Panc1 (cell line): ENCODE measurements around the gene GANAB. TPM values are rescaled to one million over a fixed set of nuclear protein-coding genes. Genes with fewer than 3 reads are reported as not detected.
A peak's percentile ranks its signal among the peaks of the same experiment; 100 is the strongest.

Experiments
- ATAC-seq: fragments of 200-7000 bp; cut with Tn5 transposase; 2 replicates; pipeline ENCODE4 v1.9.1; 2020; ENCODE audit warnings: mild to moderate bottlenecking, moderate library complexity
- BruUV-seq: library from RNA; stranded (reverse); fragments of 400-500 nt; replicated peaks from 2 replicates; lab custom pipeline; 2021; lab: Mats Ljungman, UMichigan
- CTCF ChIA-PET: fragments of 300-600 bp; sonication (Branson Sonifier 250); formaldehyde crosslinking; loops from one replicate; lab custom pipeline; 2022; ENCODE audit warnings: antibody characterized with exemption; lab: Charles Lee
- POLR2A ChIA-PET: fragments of 300-600 bp; sonication (Branson Sonifier 250); formaldehyde crosslinking; loops from one replicate; lab custom pipeline; 2022; ENCODE audit warnings: antibody characterized with exemption; lab: Charles Lee
- DNase-seq: peaks from one replicate; pipeline ENCODE4 v3.0.0-alpha.2; 2010; ENCODE audit warnings: low read depth, low spot score
- H3K27ac ChIP-seq: 2 replicates; pipeline ENCODE4 v1.5.1; 2011; ENCODE audit warnings: mild to moderate bottlenecking, low read length, inconsistent platforms
- H3K27me3 ChIP-seq: fragments of 200-500 bp; sonication (Bioruptor generic); 2 replicates; pipeline ENCODE4 v1.6.0; 2014; ENCODE audit warnings: low read length, inconsistent platforms; ENCODE audit not compliant: control insufficient read depth, insufficient read depth
- H3K36me3 ChIP-seq: fragments of 200-500 bp; sonication (Bioruptor generic); 2 replicates; pipeline ENCODE4 v1.5.1; 2014; ENCODE audit warnings: inconsistent platforms, mild to moderate bottlenecking, low read length, moderate library complexity; ENCODE audit not compliant: control insufficient read depth, insufficient read depth
- H3K4me1 ChIP-seq: 2 replicates; pipeline ENCODE4 v1.5.1; 2011; ENCODE audit warnings: inconsistent platforms, mild to moderate bottlenecking, low read length, moderate library complexity; ENCODE audit not compliant: control insufficient read depth, insufficient read depth
- H3K4me3 ChIP-seq, 2 experiments: 2 replicates each; pipeline ENCODE4 v1.5.1; 2011 to 2012; ENCODE audit warnings: low read depth in 2 of 2, low read length in 2 of 2, mild to moderate bottlenecking in 2 of 2, inconsistent platforms in 1 of 2, moderate library complexity in 1 of 2
- H3K9me3 ChIP-seq: fragments of 200-500 bp; sonication (Bioruptor generic); 2 replicates; pipeline ENCODE4 v1.5.1; 2014; ENCODE audit warnings: low read depth, mild to moderate bottlenecking, inconsistent platforms, low read length, moderate library complexity; ENCODE audit not compliant: control insufficient read depth, insufficient read depth
- CTCF ChIP-seq: fragments of 450-650 bp; IDR thresholded peaks from 2 replicates; pipeline ENCODE4 v1.5.1; 2017; ENCODE audit warnings: mild to moderate bottlenecking
- POLR2AphosphoS5 ChIP-seq: IDR thresholded peaks from 2 replicates; pipeline ENCODE4 v1.6.1; 2012; ENCODE audit warnings: mild to moderate bottlenecking, low read depth, low read length, moderate library complexity
- REST ChIP-seq, 2 experiments: IDR thresholded peaks; 2 replicates each; pipeline ENCODE4 v1.6.1; 2011 to 2012; ENCODE audit warnings: low read depth in 2 of 2, control low read depth in 1 of 2, low read length in 1 of 2, mild to moderate bottlenecking in 1 of 2, moderate library complexity in 1 of 2; ENCODE audit not compliant: insufficient read depth in 1 of 2
- SIN3A ChIP-seq: IDR thresholded peaks from 2 replicates; pipeline ENCODE4 v1.6.1; 2012; ENCODE audit warnings: low read depth, mild to moderate bottlenecking, low read length, moderate library complexity, borderline replicate concordance; ENCODE audit not compliant: insufficient read depth
- TCF7L2 ChIP-seq: IDR thresholded peaks from 2 replicates; pipeline ENCODE4 v1.6.1; 2011; ENCODE audit warnings: mild to moderate bottlenecking, low read depth, low read length, inconsistent platforms
- in situ Hi-C: cut with HindIII; loops from 2 replicates; pipeline ENCODE4 v1.10.0; 2016; ENCODE audit warnings: low sequenced_read_pairs, low pct_unique_long_range_greater_than_20kb
- intact Hi-C: fragments of 100-400 bp; cut with micrococcal nuclease; formaldehyde crosslinking; loops from one replicate; pipeline ENCODE4 v1.10.0; 2022; ENCODE audit not compliant: unreplicated experiment
- total RNA-seq: library from RNA; stranded (reverse); gene quantifications from one replicate; pipeline ENCODE4 v1.2.1, GENCODE V29; 2021; ENCODE audit not compliant: unreplicated experiment

GANAB gene
- total RNA-seq, 1 experiment from 2014 or later, result 415 TPM

- in situ Hi-C loops, result no loop called here
- POLR2A ChIA-PET, result interaction anchor here (0.5 to 1.3 kb wide), 2 partner anchors 54 to 150 kb away, joined by 3 read pairs; partner anchors contain the start of genes C11orf98, CSKMT and POLR2G
- H3K4me3 ChIP-seq, result peak overlapping the region; percentile 80 to 87
- H3K36me3 ChIP-seq, result no peaks in the 10 kb centered on the region; the same call in none of the 2 replicates
- ATAC-seq (no peak), DNase-seq (no peak)
- no peak for TF ChIP-seq SIN3A
- no peak for TF ChIP-seq TCF7L2
- TF ChIP-seq CTCF, result no peak
- TF ChIP-seq POLR2AphosphoS5, result no peak
- no peak for TF ChIP-seq REST (IDR thresholded peaks at IDR 0.05; ENCODE audit: insufficient read depth in 1 of 2, low read depth in 2 of 2, low read length in 1 of 2)
- H3K27ac ChIP-seq, result peak overlapping the region; percentile 90
- no peaks in the 10 kb centered on the region for H3K9me3 ChIP-seq
- no TSS peak for BruUV-seq
- intact Hi-C loops, result no loop called here
- CTCF ChIA-PET, result interaction anchor here (1.1 to 1.5 kb wide), 3 partner anchors 9 to 54 kb away, joined by 3 to 8 read pairs (median 5); partner anchors contain the start of genes C11orf98, CSKMT and MTA2
- peaks cover 21% of the 10 kb centered on the region for H3K4me1 ChIP-seq
- H3K27me3 ChIP-seq, result no peaks in the 10 kb centered on the region
Measured at GRCh38 chr11:62610814-62611704, 35.4 kb downstream of the GANAB start.

- BruUV-seq, result TSS peak; percentile 45
- ChIA-PET CTCF (interaction anchor here (1.5 kb wide), 1 partner anchor 54 kb away, joined by 3 read pairs; the partner anchor contains the start of genes C11orf98 and CSKMT), POLR2A (interaction anchor here (1.3 kb wide), 1 partner anchor 55 kb away, joined by 3 read pairs; the partner anchor contains the start of genes C11orf98 and CSKMT)
- H3K4me3 ChIP-seq, result no peak overlapping the region
- DNase-seq (no peak), ATAC-seq (no peak)
- no peaks in the 10 kb centered on the region for H3K27me3 ChIP-seq
- H3K4me1 ChIP-seq, result peaks cover 21% of the 10 kb centered on the region
- H3K9me3 ChIP-seq, result no peaks in the 10 kb centered on the region
- H3K36me3 ChIP-seq, result no peaks in the 10 kb centered on the region; the same call in none of the 2 replicates
- H3K27ac ChIP-seq, result 0 out of 2 replicates have a peak overlapping the region, but pooled peaks have one; percentile 23
- intact Hi-C loops (no loop called here), in situ Hi-C loops (no loop called here)
- TF ChIP-seq REST (IDR thresholded peaks at IDR 0.05; ENCODE audit: insufficient read depth in 1 of 2, low read depth in 2 of 2, low read length in 1 of 2) (no peak), SIN3A (no peak), TCF7L2 (no peak), CTCF (no peak), POLR2AphosphoS5 (no peak)
Measured at GRCh38 chr11:62610403-62610802, 36.0 kb downstream of the GANAB start.
